H1 (cell line): Measurements from ENCODE around the gene AP3S1. TPM values are rescaled to one million over a fixed set of nuclear protein-coding genes. Genes with fewer than 3 reads are reported as not detected.

Experiments used
- CTCF ChIA-PET: fragments of 300-600 bp; sonication (Branson Sonifier 250); formaldehyde crosslinking; loops from one replicate; lab custom pipeline; 2021; ENCODE audit not compliant: partially characterized antibody; lab: Charles Lee
- POLR2A ChIA-PET: fragments of 300-600 bp; sonication (Branson Sonifier 250); formaldehyde crosslinking; loops from one replicate; lab custom pipeline; 2021; ENCODE audit warnings: inconsistent platforms; ENCODE audit not compliant: partially characterized antibody; lab: Charles Lee
- DNase-seq, 2 experiments: peaks; one replicate each; pipeline versions ENCODE4 v3.0.0 to v3.0.0-alpha.2; 2010 to 2022; ENCODE audit warnings: low spot score in 2 of 2, low read depth in 1 of 2, mixed read lengths in 1 of 2
- FAIRE-seq: peaks from 2 replicates; lab custom pipeline; 2011; peaks lifted over from hg19 to GRCh38; lab: Jason Lieb, UNC
- H2AFZ ChIP-seq: 2 replicates; pipeline ENCODE4 v1.8.1; 2012; ENCODE audit warnings: low read length, inconsistent platforms
- H2AK5ac ChIP-seq: 2 replicates; pipeline ENCODE4 v1.6.1; 2013; ENCODE audit warnings: low read depth, low read length
- H2BK120ac ChIP-seq: replicated peaks from 2 replicates; pipeline ENCODE3; 2013; ENCODE audit warnings: low read depth, low read length, inconsistent platforms
- H2BK12ac ChIP-seq: 2 replicates; pipeline ENCODE4 v1.6.1; 2013; ENCODE audit warnings: low read depth, low read length
- H2BK15ac ChIP-seq: 2 replicates; pipeline ENCODE4 v1.6.1; 2013; ENCODE audit warnings: low read length
- H2BK20ac ChIP-seq: 2 replicates; pipeline ENCODE4 v1.6.1; 2013; ENCODE audit warnings: low read length
- H2BK5ac ChIP-seq: 2 replicates; pipeline ENCODE4 v1.6.1; 2013; ENCODE audit warnings: low read depth, low read length
- H3K14ac ChIP-seq: 2 replicates; pipeline ENCODE4 v1.6.1; 2013; ENCODE audit warnings: inconsistent platforms; ENCODE audit not compliant: insufficient read length
- H3K18ac ChIP-seq: 2 replicates; pipeline ENCODE4 v1.6.1; 2013; ENCODE audit warnings: low read length; ENCODE audit errors: extremely low read depth
- H3K23ac ChIP-seq: 2 replicates; pipeline ENCODE4 v1.6.1; 2013; ENCODE audit warnings: inconsistent platforms; ENCODE audit not compliant: insufficient read length
- H3K23me2 ChIP-seq: 2 replicates; pipeline ENCODE4 v1.6.1; 2013; ENCODE audit warnings: low read depth, low read length
- H3K27ac ChIP-seq: 2 replicates; pipeline ENCODE4 v1.6.1; 2011; ENCODE audit warnings: low read depth, low read length, inconsistent platforms
- H3K27me3 ChIP-seq, 4 experiments: replicated peaks in 1 of 4; 1 replicate in 1 of 4; 2 replicates in 3 of 4; pipeline versions ENCODE4 v1.6.1 to v1.8.1; 2011 to 2013; ENCODE audit warnings: low read length in 3 of 4, mild to moderate bottlenecking in 3 of 4, inconsistent platforms in 2 of 4, mixed read lengths in 2 of 4, moderate library complexity in 1 of 4; ENCODE audit not compliant: control insufficient read depth in 3 of 4, insufficient read depth in 3 of 4; ENCODE audit errors: extremely low read depth in 1 of 4
- H3K36me3 ChIP-seq, 4 experiments: 2 replicates each; pipeline versions ENCODE4 v1.6.1 to v1.8.1; 2011 to 2013; ENCODE audit warnings: mild to moderate bottlenecking in 4 of 4, low read length in 3 of 4, moderate library complexity in 2 of 4, control low read depth in 1 of 4, inconsistent platforms in 1 of 4; ENCODE audit not compliant: insufficient read depth in 4 of 4, control insufficient read depth in 2 of 4
- H3K4ac ChIP-seq: replicated peaks from 2 replicates; pipeline ENCODE3; 2013; ENCODE audit warnings: low read length, low read depth, mixed read lengths, inconsistent platforms; ENCODE audit not compliant: insufficient read length
- H3K4me1 ChIP-seq, 4 experiments: replicated peaks in 1 of 4; 1 replicate in 1 of 4; 2 replicates in 3 of 4; pipeline versions ENCODE4 v1.6.1 to v1.8.1; 2011 to 2013; ENCODE audit warnings: low read length in 3 of 4, inconsistent platforms in 2 of 4, mixed read lengths in 1 of 4; ENCODE audit not compliant: insufficient read depth in 4 of 4, control insufficient read depth in 3 of 4
- H3K4me2 ChIP-seq, 2 experiments: 2 replicates each; pipeline versions ENCODE4 v1.6.1 to v1.8.1; 2011 to 2013; ENCODE audit warnings: low read depth in 2 of 2, low read length in 2 of 2, control low read depth in 1 of 2, inconsistent platforms in 1 of 2, mild to moderate bottlenecking in 1 of 2; ENCODE audit not compliant: insufficient read depth in 1 of 2
- H3K4me3 ChIP-seq, 4 experiments: fragments of 200-600, 300-600 bp in 1 of 4; sonication (generic), shearing (Covaris generic), sonication (Bioruptor Twin) in 1 of 4; 2 replicates each; pipeline versions ENCODE4 v1.5.1 to v1.8.1; 2011 to 2016; ENCODE audit warnings: low read length in 4 of 4, low read depth in 3 of 4, control low read depth in 2 of 4, inconsistent platforms in 2 of 4, mild to moderate bottlenecking in 2 of 4, mixed read lengths in 1 of 4, moderate library complexity in 1 of 4; ENCODE audit not compliant: insufficient read depth in 2 of 4; ENCODE audit errors: extremely low read depth in 1 of 4
- H3K56ac ChIP-seq: replicated peaks from 2 replicates; pipeline ENCODE3; 2013; ENCODE audit warnings: low read depth, mild to moderate bottlenecking, mixed read lengths, low read length, inconsistent platforms; ENCODE audit not compliant: insufficient read length
- H3K79me1 ChIP-seq: 2 replicates; pipeline ENCODE4 v1.6.1; 2013; ENCODE audit warnings: low read depth, low read length, control low read depth
- H3K79me2 ChIP-seq, 2 experiments: 2 replicates each; pipeline versions ENCODE4 v1.6.1 to v1.8.1; 2012 to 2013; ENCODE audit warnings: low read length in 2 of 2, mild to moderate bottlenecking in 2 of 2, inconsistent platforms in 1 of 2; ENCODE audit not compliant: insufficient read depth in 2 of 2, control insufficient read depth in 1 of 2
- H3K9ac ChIP-seq, 4 experiments: replicated peaks in 1 of 4; 1 replicate in 1 of 4; 2 replicates in 3 of 4; pipeline versions ENCODE4 v1.6.1 to v1.8.1; 2011 to 2013; ENCODE audit warnings: low read depth in 3 of 4, low read length in 3 of 4, control low read depth in 2 of 4, mild to moderate bottlenecking in 2 of 4, moderate library complexity in 2 of 4, inconsistent platforms in 1 of 4; ENCODE audit errors: extremely low read depth in 1 of 4
- H3K9me3 ChIP-seq, 2 experiments: 2 replicates each; pipeline versions ENCODE4 v1.6.1 to v1.8.1; 2012 to 2013; ENCODE audit warnings: mild to moderate bottlenecking in 2 of 2, moderate library complexity in 2 of 2, control low read depth in 1 of 2, inconsistent platforms in 1 of 2, low read depth in 1 of 2, low read length in 1 of 2, mixed read lengths in 1 of 2; ENCODE audit not compliant: insufficient read depth in 2 of 2
- H4K20me1 ChIP-seq, 2 experiments: replicated peaks in 1 of 2; 2 replicates each; pipeline versions ENCODE3 to v1.8.1; 2011 to 2013; ENCODE audit warnings: inconsistent platforms in 2 of 2, low read length in 2 of 2, mild to moderate bottlenecking in 1 of 2; ENCODE audit not compliant: insufficient read depth in 2 of 2, control insufficient read depth in 1 of 2
- H4K5ac ChIP-seq: 2 replicates; pipeline ENCODE4 v1.6.1; 2013; ENCODE audit warnings: low read length, low read depth, mixed read lengths, inconsistent platforms; ENCODE audit not compliant: insufficient read length
- H4K8ac ChIP-seq: 2 replicates; pipeline ENCODE4 v1.8.0; 2013; ENCODE audit warnings: mild to moderate bottlenecking, moderate library complexity, low read length, inconsistent platforms; ENCODE audit not compliant: insufficient read depth; ENCODE audit errors: extremely low read depth
- H4K91ac ChIP-seq: replicated peaks from 2 replicates; pipeline ENCODE3; 2013; ENCODE audit warnings: low read length, mixed read lengths, inconsistent platforms; ENCODE audit not compliant: insufficient read length
- EGR1 ChIP-seq: IDR thresholded peaks from 2 replicates; pipeline ENCODE4 v1.6.1; 2011; ENCODE audit warnings: low read depth, low read length, borderline replicate concordance
- FOSL1 ChIP-seq: IDR thresholded peaks from 2 replicates; pipeline ENCODE4 v1.6.1; 2011; ENCODE audit warnings: mild to moderate bottlenecking, low read depth, low read length, moderate library complexity; ENCODE audit not compliant: insufficient read depth
- KDM4A ChIP-seq: IDR thresholded peaks from one replicate; pipeline ENCODE4 v1.7.1; 2012; ENCODE audit warnings: low read depth, mild to moderate bottlenecking, moderate library complexity, low read length, inconsistent platforms; ENCODE audit not compliant: severe bottlenecking
- MAFK ChIP-seq: IDR thresholded peaks from 2 replicates; pipeline ENCODE4 v1.6.1; 2012; ENCODE audit warnings: low read depth, mild to moderate bottlenecking, improper control_type of control experiment, low read length
- SUZ12 ChIP-seq: fragments of 200-600 bp; sonication (generic); IDR thresholded peaks from 2 replicates; pipeline ENCODE4 v1.6.1; 2012; ENCODE audit warnings: mild to moderate bottlenecking, inconsistent platforms, low read length, moderate library complexity, mixed read lengths
- TAF1 ChIP-seq: IDR thresholded peaks from 2 replicates; pipeline ENCODE4 v1.6.1; 2011; ENCODE audit warnings: mild to moderate bottlenecking, low read depth, low read length
- USF2 ChIP-seq: IDR thresholded peaks from 2 replicates; pipeline ENCODE4 v1.6.1; 2011; ENCODE audit warnings: low read length, improper control_type of control experiment
- WGBS, 2 experiments: shearing (Covaris generic) in 1 of 2; methylation state at CpG; one replicate each; pipeline versions ENCODE4 v1.1.6 to v1.1.7; 2013 to 2015; ENCODE audit warnings: low lambda C conversion rate in 2 of 2, mixed read lengths in 2 of 2, inconsistent platforms in 1 of 2, low coverage in 1 of 2, missing lambda C conversion rate in 1 of 2; ENCODE audit not compliant: insufficient replicate concordance in 2 of 2, insufficient coverage in 1 of 2, insufficient read length in 1 of 2; ENCODE audit errors: extremely low coverage in 1 of 2, missing lambda C conversion rate in 1 of 2; 5-methylcytosine and 5-hydroxymethylcytosine counted together
- long read RNA-seq, 2 experiments: library from RNA in 1 of 2; library from capped mRNA in 1 of 2; stranded (forward); transcript quantifications; one replicate each; pipeline ENCODE4 v2.0.0, GENCODE V29; 2021; ENCODE audit warnings: inconsistent platforms in 1 of 2
- polyA minus RNA-seq, 3 experiments: library from RNA; depleted of rRNA, polyadenylated mRNA; stranded (reverse); fragments of >200 nt; gene quantifications; 1 replicate in 2 of 3; 2 replicates in 1 of 3; pipeline ENCODE4 v1.2.3, GENCODE V29; 2011
- polyA plus RNA-seq, 7 experiments: library from polyadenylated mRNA; depleted of rRNA in 3 of 7; stranded (reverse) in 5 of 7; unstranded in 2 of 7; fragments of >200 nt in 5 of 7; fragments of 200-250 nt in 2 of 7; gene quantifications; 1 replicate in 5 of 7; 2 replicates in 1 of 7; 4 replicates in 1 of 7; pipeline versions ENCODE4 v1.2.1 to v1.2.3, GENCODE V29; 2011 to 2013; ENCODE audit warnings: missing spikeins in 2 of 7, mixed read lengths in 2 of 7
- total RNA-seq: library from RNA; stranded (reverse); fragmentation: NEBNext Ultra II Directional; extraction: Animal tissue kit (Norgen Biotek cat#: 25700); gene quantifications from 2 replicates; pipeline ENCODE4 v1.2.1, GENCODE V29; 2021

Gene AP3S1
- total RNA-seq = 72.7 and 93.0 TPM in 2 replicates
- polyA plus RNA-seq (2011; rRNA removed) = 15.1 and 26.6 TPM in 2 replicates
- 48.4 TPM for polyA plus RNA-seq (2011; cell fraction: cytosol; rRNA removed)
- 5.2 TPM for polyA plus RNA-seq (2011; cell fraction: nucleus; rRNA removed)
- 29.4 to 56.2 TPM (median 32.6 TPM) in 4 replicates for polyA plus RNA-seq (2012, experiment 1 of 2)
- polyA plus RNA-seq (2012, experiment 2 of 2) = 21.1 TPM
- polyA plus RNA-seq (2013, experiment 1 of 2) = 35.4 TPM
- 36.2 TPM for polyA plus RNA-seq (2013, experiment 2 of 2)
- 8.3 and 10.3 TPM in 2 replicates for polyA minus RNA-seq (2011; rRNA and poly(A)+ RNA removed)
- polyA minus RNA-seq (2011; cell fraction: cytosol; rRNA and poly(A)+ RNA removed) = 13.7 TPM
- polyA minus RNA-seq (2011; cell fraction: nucleus; rRNA and poly(A)+ RNA removed) = 19.3 TPM
- long read RNA-seq, experiment 1, transcript AP3S1-201 (6 exons, 1,730 nt) = major isoform, 67 of 112 reads
- long read RNA-seq, experiment 1, partial matches to known transcripts = 22 of 112 reads
- long read RNA-seq, experiment 1, other reads (novel, unspliced or antisense) = 23 of 112 reads
- long read RNA-seq, experiment 2, partial matches to known transcripts = 15 of 20 reads
- long read RNA-seq, experiment 2, other reads (novel, unspliced or antisense) = 1 of 20 reads

DNA sequence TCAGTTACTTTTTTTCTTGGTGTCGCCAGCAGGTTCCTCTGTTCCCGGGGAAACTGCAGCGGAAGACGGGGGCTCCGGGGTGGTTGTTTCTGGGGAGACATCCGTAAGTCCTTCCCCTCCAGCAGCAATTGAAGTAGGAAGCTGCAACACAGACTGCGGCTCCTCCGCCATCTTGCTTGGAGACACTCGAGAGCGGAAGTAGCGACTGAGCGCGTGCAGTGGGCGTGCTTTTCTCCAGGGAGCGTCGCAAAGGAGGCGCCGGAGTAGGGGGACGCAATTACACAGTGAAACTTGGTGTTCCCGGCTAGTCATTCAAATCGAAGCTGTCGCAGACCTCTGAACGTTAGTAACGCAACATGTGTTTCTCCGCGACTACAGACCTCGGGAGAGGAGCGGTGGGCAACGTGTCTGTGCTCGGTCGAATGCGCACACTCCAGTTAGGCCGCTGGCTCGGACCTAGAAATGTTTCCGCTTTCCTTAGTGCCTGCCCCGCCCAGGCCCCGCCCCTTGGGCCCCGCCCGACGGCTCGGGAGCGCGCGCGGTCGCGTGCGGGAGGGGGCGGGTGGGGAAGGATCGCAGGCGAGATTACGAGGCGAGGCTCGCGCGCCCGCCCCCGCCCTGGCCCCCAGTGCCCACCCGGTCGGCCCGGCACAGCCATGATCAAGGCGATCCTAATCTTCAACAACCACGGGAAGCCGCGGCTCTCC lies at the start of gene AP3S1, which contains the start of gene ATG12:
Gene AP3S1 (plus strand): TSS at position 554 of the 707 bp plus-strand sequence. CDS start 103 bp downstream, at position 657.
Gene ATG12 (minus strand): TSS at position 184 of the 707 bp plus-strand sequence. CDS start 13 bp downstream, at position 171.
- H3K79me1 ChIP-seq = 0 out of 2 replicates have a peak, but pooled peaks cover 2% of the 10 kb centered on the region
- peak within 1 kb of the TSS; percentile 99 for H3K18ac ChIP-seq
- peak within 1 kb of the TSS; percentile 82; the same call in 1 of the 2 replicates for H2BK15ac ChIP-seq
- CTCF ChIA-PET = interaction anchor here (1.3 to 3.4 kb wide), 6 partner anchors 10 to 218 kb away, joined by 3 to 26 read pairs (median 12); partner anchors contain the start of gene CDO1
- H3K23ac ChIP-seq = no peak within 1 kb of the TSS
- no peak within 1 kb of the TSS for H2AK5ac ChIP-seq
- no peaks in the 10 kb centered on the region for H3K9me3 ChIP-seq
- H3K36me3 ChIP-seq = peaks cover 0 to 11% (median 9%) of the 10 kb centered on the region in 4 experiments; a peak in 3 of 8 replicates
- peak within 1 kb of the TSS; percentile 98 for H2BK5ac ChIP-seq
- H4K8ac ChIP-seq = peak within 1 kb of the TSS; percentile 94
- peak within 1 kb of the TSS; percentile 97 for H3K27ac ChIP-seq
- peak within 1 kb of the TSS; percentile 97 for H2BK12ac ChIP-seq
- peak within 1 kb of the TSS; percentile 82 to 96 (median 88) for H3K9ac ChIP-seq
- H4K20me1 ChIP-seq = peaks cover 7 to 11% of the 10 kb centered on the region in 2 experiments
- H4K5ac ChIP-seq = peak within 1 kb of the TSS; percentile 100
- peaks cover 6 to 80% of the 10 kb centered on the region in 2 experiments; a peak in 3 of 4 replicates for H3K79me2 ChIP-seq
- H3K56ac ChIP-seq = peak within 1 kb of the TSS; percentile 71
- H3K4ac ChIP-seq = peak within 1 kb of the TSS; percentile 76
- H3K14ac ChIP-seq = no peak within 1 kb of the TSS
- H2BK120ac ChIP-seq = no peak within 1 kb of the TSS
- no peaks in the 10 kb centered on the region for H3K27me3 ChIP-seq
- POLR2A ChIA-PET = interaction anchor here (0.7 to 3.5 kb wide), 11 partner anchors 15 to 298 kb away, joined by 3 to 11 read pairs (median 4); partner anchors contain the start of genes CDO1, COMMD10 and TMED7
- peak within 1 kb of the TSS; percentile 75 to 89 (median 84) for H3K4me3 ChIP-seq
- peak; percentile 67 to 92 for DNase-seq
- peak within 1 kb of the TSS; percentile 90 to 96 for H3K4me2 ChIP-seq
- H4K91ac ChIP-seq = peak within 1 kb of the TSS; percentile 91
- FAIRE-seq = no peak
- WGBS, 2 experiments = 2% methylated on average over 25 of the region's 65 CpGs; no CpG with 5 or more reads in 1 of the 2 experiments
- H3K23me2 ChIP-seq = peaks cover 5% of the 10 kb centered on the region; the same call in 1 of the 2 replicates
- peaks cover 0 to 5% (median 1%) of the 10 kb centered on the region in 4 experiments; a peak in 2 of 7 replicates for H3K4me1 ChIP-seq
- 0 out of 2 replicates have a peak within 1 kb of the TSS, but pooled peaks have one; percentile 75 for H2BK20ac ChIP-seq
- peak within 1 kb of the TSS; percentile 100 for H2AFZ ChIP-seq
- peak; percentile 6; the same call in 1 of the 2 replicates for TF ChIP-seq USF2
- TF ChIP-seq SUZ12 = no peak
- TF ChIP-seq EGR1 = peak; percentile 77; the same call in 1 of the 2 replicates
- TF ChIP-seq TAF1 = peak; percentile 96
- TF ChIP-seq FOSL1 = no peak
- TF ChIP-seq KDM4A = peak; percentile 60
- TF ChIP-seq MAFK = no peak
